H1 (cell line): ENCODE results near the gene GRID1. TPM values are rescaled to one million over a fixed set of nuclear protein-coding genes. Genes with fewer than 3 reads are reported as not detected.

Source experiments
- CTCF ChIA-PET: fragments of 300-600 bp; sonication (Branson Sonifier 250); formaldehyde crosslinking; loops from one replicate; lab custom pipeline; 2021; ENCODE audit not compliant: partially characterized antibody; lab: Charles Lee
- POLR2A ChIA-PET: fragments of 300-600 bp; sonication (Branson Sonifier 250); formaldehyde crosslinking; loops from one replicate; lab custom pipeline; 2021; ENCODE audit warnings: inconsistent platforms; ENCODE audit not compliant: partially characterized antibody; lab: Charles Lee
- DNase-seq, 2 experiments: peaks; one replicate each; pipeline versions ENCODE4 v3.0.0 to v3.0.0-alpha.2; 2010 to 2022; ENCODE audit warnings: low spot score in 2 of 2, low read depth in 1 of 2, mixed read lengths in 1 of 2
- FAIRE-seq: peaks from 2 replicates; lab custom pipeline; 2011; peaks lifted over from hg19 to GRCh38; lab: Jason Lieb, UNC
- H2AFZ ChIP-seq: 2 replicates; pipeline ENCODE4 v1.8.1; 2012; ENCODE audit warnings: low read length, inconsistent platforms
- H2AK5ac ChIP-seq: 2 replicates; pipeline ENCODE4 v1.6.1; 2013; ENCODE audit warnings: low read depth, low read length
- H2BK120ac ChIP-seq: replicated peaks from 2 replicates; pipeline ENCODE3; 2013; ENCODE audit warnings: low read depth, low read length, inconsistent platforms
- H2BK12ac ChIP-seq: 2 replicates; pipeline ENCODE4 v1.6.1; 2013; ENCODE audit warnings: low read depth, low read length
- H2BK15ac ChIP-seq: 2 replicates; pipeline ENCODE4 v1.6.1; 2013; ENCODE audit warnings: low read length
- H2BK20ac ChIP-seq: 2 replicates; pipeline ENCODE4 v1.6.1; 2013; ENCODE audit warnings: low read length
- H2BK5ac ChIP-seq: 2 replicates; pipeline ENCODE4 v1.6.1; 2013; ENCODE audit warnings: low read depth, low read length
- H3K14ac ChIP-seq: 2 replicates; pipeline ENCODE4 v1.6.1; 2013; ENCODE audit warnings: inconsistent platforms; ENCODE audit not compliant: insufficient read length
- H3K18ac ChIP-seq: 2 replicates; pipeline ENCODE4 v1.6.1; 2013; ENCODE audit warnings: low read length; ENCODE audit errors: extremely low read depth
- H3K23ac ChIP-seq: 2 replicates; pipeline ENCODE4 v1.6.1; 2013; ENCODE audit warnings: inconsistent platforms; ENCODE audit not compliant: insufficient read length
- H3K23me2 ChIP-seq: 2 replicates; pipeline ENCODE4 v1.6.1; 2013; ENCODE audit warnings: low read depth, low read length
- H3K27ac ChIP-seq: 2 replicates; pipeline ENCODE4 v1.6.1; 2011; ENCODE audit warnings: low read depth, low read length, inconsistent platforms
- H3K27me3 ChIP-seq, 4 experiments: replicated peaks in 1 of 4; 1 replicate in 1 of 4; 2 replicates in 3 of 4; pipeline versions ENCODE4 v1.6.1 to v1.8.1; 2011 to 2013; ENCODE audit warnings: low read length in 3 of 4, mild to moderate bottlenecking in 3 of 4, inconsistent platforms in 2 of 4, mixed read lengths in 2 of 4, moderate library complexity in 1 of 4; ENCODE audit not compliant: control insufficient read depth in 3 of 4, insufficient read depth in 3 of 4; ENCODE audit errors: extremely low read depth in 1 of 4
- H3K36me3 ChIP-seq, 4 experiments: 2 replicates each; pipeline versions ENCODE4 v1.6.1 to v1.8.1; 2011 to 2013; ENCODE audit warnings: mild to moderate bottlenecking in 4 of 4, low read length in 3 of 4, moderate library complexity in 2 of 4, control low read depth in 1 of 4, inconsistent platforms in 1 of 4; ENCODE audit not compliant: insufficient read depth in 4 of 4, control insufficient read depth in 2 of 4
- H3K4ac ChIP-seq: replicated peaks from 2 replicates; pipeline ENCODE3; 2013; ENCODE audit warnings: low read length, low read depth, mixed read lengths, inconsistent platforms; ENCODE audit not compliant: insufficient read length
- H3K4me1 ChIP-seq, 4 experiments: replicated peaks in 1 of 4; 1 replicate in 1 of 4; 2 replicates in 3 of 4; pipeline versions ENCODE4 v1.6.1 to v1.8.1; 2011 to 2013; ENCODE audit warnings: low read length in 3 of 4, inconsistent platforms in 2 of 4, mixed read lengths in 1 of 4; ENCODE audit not compliant: insufficient read depth in 4 of 4, control insufficient read depth in 3 of 4
- H3K4me2 ChIP-seq, 2 experiments: 2 replicates each; pipeline versions ENCODE4 v1.6.1 to v1.8.1; 2011 to 2013; ENCODE audit warnings: low read depth in 2 of 2, low read length in 2 of 2, control low read depth in 1 of 2, inconsistent platforms in 1 of 2, mild to moderate bottlenecking in 1 of 2; ENCODE audit not compliant: insufficient read depth in 1 of 2
- H3K4me3 ChIP-seq, 4 experiments: fragments of 200-600, 300-600 bp in 1 of 4; sonication (generic), shearing (Covaris generic), sonication (Bioruptor Twin) in 1 of 4; 2 replicates each; pipeline versions ENCODE4 v1.5.1 to v1.8.1; 2011 to 2016; ENCODE audit warnings: low read length in 4 of 4, low read depth in 3 of 4, control low read depth in 2 of 4, inconsistent platforms in 2 of 4, mild to moderate bottlenecking in 2 of 4, mixed read lengths in 1 of 4, moderate library complexity in 1 of 4; ENCODE audit not compliant: insufficient read depth in 2 of 4; ENCODE audit errors: extremely low read depth in 1 of 4
- H3K56ac ChIP-seq: replicated peaks from 2 replicates; pipeline ENCODE3; 2013; ENCODE audit warnings: low read depth, mild to moderate bottlenecking, mixed read lengths, low read length, inconsistent platforms; ENCODE audit not compliant: insufficient read length
- H3K79me1 ChIP-seq: 2 replicates; pipeline ENCODE4 v1.6.1; 2013; ENCODE audit warnings: low read depth, low read length, control low read depth
- H3K79me2 ChIP-seq, 2 experiments: 2 replicates each; pipeline versions ENCODE4 v1.6.1 to v1.8.1; 2012 to 2013; ENCODE audit warnings: low read length in 2 of 2, mild to moderate bottlenecking in 2 of 2, inconsistent platforms in 1 of 2; ENCODE audit not compliant: insufficient read depth in 2 of 2, control insufficient read depth in 1 of 2
- H3K9ac ChIP-seq, 4 experiments: replicated peaks in 1 of 4; 1 replicate in 1 of 4; 2 replicates in 3 of 4; pipeline versions ENCODE4 v1.6.1 to v1.8.1; 2011 to 2013; ENCODE audit warnings: low read depth in 3 of 4, low read length in 3 of 4, control low read depth in 2 of 4, mild to moderate bottlenecking in 2 of 4, moderate library complexity in 2 of 4, inconsistent platforms in 1 of 4; ENCODE audit errors: extremely low read depth in 1 of 4
- H3K9me3 ChIP-seq, 2 experiments: 2 replicates each; pipeline versions ENCODE4 v1.6.1 to v1.8.1; 2012 to 2013; ENCODE audit warnings: mild to moderate bottlenecking in 2 of 2, moderate library complexity in 2 of 2, control low read depth in 1 of 2, inconsistent platforms in 1 of 2, low read depth in 1 of 2, low read length in 1 of 2, mixed read lengths in 1 of 2; ENCODE audit not compliant: insufficient read depth in 2 of 2
- H4K20me1 ChIP-seq, 2 experiments: replicated peaks in 1 of 2; 2 replicates each; pipeline versions ENCODE3 to v1.8.1; 2011 to 2013; ENCODE audit warnings: inconsistent platforms in 2 of 2, low read length in 2 of 2, mild to moderate bottlenecking in 1 of 2; ENCODE audit not compliant: insufficient read depth in 2 of 2, control insufficient read depth in 1 of 2
- H4K5ac ChIP-seq: 2 replicates; pipeline ENCODE4 v1.6.1; 2013; ENCODE audit warnings: low read length, low read depth, mixed read lengths, inconsistent platforms; ENCODE audit not compliant: insufficient read length
- H4K8ac ChIP-seq: 2 replicates; pipeline ENCODE4 v1.8.0; 2013; ENCODE audit warnings: mild to moderate bottlenecking, moderate library complexity, low read length, inconsistent platforms; ENCODE audit not compliant: insufficient read depth; ENCODE audit errors: extremely low read depth
- H4K91ac ChIP-seq: replicated peaks from 2 replicates; pipeline ENCODE3; 2013; ENCODE audit warnings: low read length, mixed read lengths, inconsistent platforms; ENCODE audit not compliant: insufficient read length
- CBX5 ChIP-seq: fragments of 300-800, 300-1000 bp; sonication (generic); IDR thresholded peaks from 2 replicates; pipeline ENCODE4 v1.7.1; 2016; ENCODE audit warnings: antibody characterized with exemption, low read length, low read depth
- CBX8 ChIP-seq: fragments of 300-800, 300-1000 bp; sonication (generic); IDR thresholded peaks from 2 replicates; pipeline ENCODE4 v1.7.1; 2016; ENCODE audit warnings: low read depth, low read length, borderline replicate concordance
- CTBP2 ChIP-seq: IDR thresholded peaks from 2 replicates; pipeline ENCODE4 v1.7.0; 2011; ENCODE audit warnings: borderline replicate concordance, mild to moderate bottlenecking, moderate library complexity, mixed read lengths, low read length; ENCODE audit not compliant: insufficient read depth, insufficient read length
- EP300 ChIP-seq, 2 experiments: IDR thresholded peaks; 1 replicate in 1 of 2; 2 replicates in 1 of 2; pipeline ENCODE4 v1.6.1; 2011 to 2012; ENCODE audit warnings: low read depth in 2 of 2, low read length in 2 of 2, mild to moderate bottlenecking in 2 of 2, borderline replicate concordance in 1 of 2, inconsistent platforms in 1 of 2, moderate library complexity in 1 of 2
- FOSL1 ChIP-seq: IDR thresholded peaks from 2 replicates; pipeline ENCODE4 v1.6.1; 2011; ENCODE audit warnings: mild to moderate bottlenecking, low read depth, low read length, moderate library complexity; ENCODE audit not compliant: insufficient read depth
- HDAC6 ChIP-seq: IDR thresholded peaks from one replicate; pipeline ENCODE4 v1.7.1; 2012; ENCODE audit warnings: low read depth, mild to moderate bottlenecking, inconsistent platforms, low read length, moderate library complexity
- JUND ChIP-seq: IDR thresholded peaks from 2 replicates; pipeline ENCODE4 v1.6.1; 2011; ENCODE audit warnings: mild to moderate bottlenecking, improper control_type of control experiment, low read length
- NANOG ChIP-seq: IDR thresholded peaks from 2 replicates; pipeline ENCODE4 v1.6.1; 2011; ENCODE audit warnings: low read length, low read depth, mild to moderate bottlenecking, inconsistent platforms; ENCODE audit not compliant: insufficient read depth, poor library complexity, severe bottlenecking
- SIN3A ChIP-seq, 2 experiments: IDR thresholded peaks in 1 of 2; conservative IDR thresholded peaks in 1 of 2; 2 replicates each; pipeline ENCODE4 v1.6.1; 2011 to 2012; ENCODE audit warnings: low read length in 2 of 2, improper control_type of control experiment in 1 of 2, low read depth in 1 of 2, mild to moderate bottlenecking in 1 of 2
- TAF7 ChIP-seq: optimal IDR thresholded peaks from 2 replicates; pipeline ENCODE3; 2011; ENCODE audit warnings: low read depth, mild to moderate bottlenecking, inconsistent platforms, low read length, moderate library complexity, borderline replicate concordance
- WGBS, 2 experiments: shearing (Covaris generic) in 1 of 2; methylation state at CpG; one replicate each; pipeline versions ENCODE4 v1.1.6 to v1.1.7; 2013 to 2015; ENCODE audit warnings: low lambda C conversion rate in 2 of 2, mixed read lengths in 2 of 2, inconsistent platforms in 1 of 2, low coverage in 1 of 2, missing lambda C conversion rate in 1 of 2; ENCODE audit not compliant: insufficient replicate concordance in 2 of 2, insufficient coverage in 1 of 2, insufficient read length in 1 of 2; ENCODE audit errors: extremely low coverage in 1 of 2, missing lambda C conversion rate in 1 of 2; 5-methylcytosine and 5-hydroxymethylcytosine counted together
- polyA plus RNA-seq, 7 experiments: library from polyadenylated mRNA; depleted of rRNA in 3 of 7; stranded (reverse) in 5 of 7; unstranded in 2 of 7; fragments of >200 nt in 5 of 7; fragments of 200-250 nt in 2 of 7; gene quantifications; 1 replicate in 5 of 7; 2 replicates in 1 of 7; 4 replicates in 1 of 7; pipeline versions ENCODE4 v1.2.1 to v1.2.3, GENCODE V29; 2011 to 2013; ENCODE audit warnings: missing spikeins in 2 of 7, mixed read lengths in 2 of 7
- total RNA-seq: library from RNA; stranded (reverse); fragmentation: NEBNext Ultra II Directional; extraction: Animal tissue kit (Norgen Biotek cat#: 25700); gene quantifications from 2 replicates; pipeline ENCODE4 v1.2.1, GENCODE V29; 2021
- TF ChIP-seq, protein P1 (sequence below): IDR thresholded peaks from 2 replicates; pipeline ENCODE4 v1.6.1; 2012; ENCODE audit warnings: inconsistent platforms
- TF ChIP-seq, protein P2 (sequence below): IDR thresholded peaks from 2 replicates; pipeline ENCODE4 v1.6.1; 2012; ENCODE audit warnings: inconsistent platforms

Gene GRID1
- total and polyA plus RNA-seq, 2 of the 8 experiments (the other 6 are each of a cell fraction or from before 2014, with no cell fraction given) = 0.22 to 0.30 TPM

DNA sequence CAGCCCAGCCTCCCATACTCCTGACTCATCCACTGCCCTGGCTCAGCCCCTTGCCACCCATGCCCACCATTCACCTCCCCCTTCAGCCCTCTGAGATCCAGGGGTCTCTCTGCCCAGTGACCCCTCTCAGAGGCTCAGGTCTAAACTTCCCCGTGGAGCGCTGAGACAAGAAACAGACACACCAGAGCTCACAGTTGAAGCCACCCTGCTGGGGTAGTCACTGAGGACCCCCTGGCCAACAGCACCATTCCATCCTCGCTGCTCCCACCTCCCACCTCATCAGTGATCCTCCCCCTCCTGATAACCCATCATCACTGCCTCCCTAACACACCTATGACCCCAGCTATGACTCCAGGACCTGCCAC, 100.7 kb downstream of the GRID1 start:
- Histone ChIP-seq H3K27ac (no peak overlapping the region), H3K14ac (no peak overlapping the region), H2AK5ac (no peak overlapping the region), H2BK20ac (no peak overlapping the region), H3K23me2 (no peaks in the 10 kb centered on the region; the same call in 1 of the 2 replicates), H3K27me3 (peaks cover 0 to 10% (median 4%) of the 10 kb centered on the region in 4 experiments; a peak in 5 of 7 replicates), H2BK15ac (peak overlapping the region; percentile 46; the same call in 1 of the 2 replicates), H3K4ac (no peak overlapping the region), H3K4me1 (peaks cover 0 to 15% (median 7%) of the 10 kb centered on the region in 4 experiments; a peak in 6 of 7 replicates), H4K8ac (no peak overlapping the region), H3K56ac (no peak overlapping the region), H3K9me3 (no peaks in the 10 kb centered on the region), H3K36me3 (no peaks in the 10 kb centered on the region), H4K91ac (no peak overlapping the region), H4K20me1 (no peaks in the 10 kb centered on the region), H2AFZ (no peak overlapping the region), H4K5ac (no peak overlapping the region), H3K9ac (no peak overlapping the region), H3K23ac (no peak overlapping the region), H2BK12ac (no peak overlapping the region), H3K4me3 (no peak overlapping the region), H2BK120ac (no peak overlapping the region), H3K4me2 (no peak overlapping the region), H3K79me2 (no peaks in the 10 kb centered on the region), H2BK5ac (no peak overlapping the region), H3K79me1 (no peaks in the 10 kb centered on the region; the same call in 1 of the 2 replicates), H3K18ac (no peak overlapping the region)
- ChIA-PET CTCF (interaction anchor here (1.2 to 15.7 kb wide), 6 partner anchors 13 to 97 kb away, joined by 3 to 137 read pairs (median 26); no protein-coding TSS in a partner anchor), POLR2A (no interaction called here)
- TF ChIP-seq, protein P1, sequence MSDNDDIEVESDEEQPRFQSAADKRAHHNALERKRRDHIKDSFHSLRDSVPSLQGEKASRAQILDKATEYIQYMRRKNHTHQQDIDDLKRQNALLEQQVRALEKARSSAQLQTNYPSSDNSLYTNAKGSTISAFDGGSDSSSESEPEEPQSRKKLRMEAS = no peak
- TF ChIP-seq JUND = no peak
- TF ChIP-seq EP300 (IDR thresholded peaks at IDR 0.05; ENCODE audit: borderline replicate concordance in 1 of 2, low read depth in 2 of 2, low read length in 2 of 2) = no peak
- TF ChIP-seq TAF7 = no peak
- TF ChIP-seq NANOG = no peak
- TF ChIP-seq FOSL1 = no peak
- no peak for TF ChIP-seq SIN3A (conservative IDR thresholded peaks at IDR 0.05 in 1 of 2, IDR thresholded peaks at IDR 0.05 in 1 of 2; ENCODE audit: low read depth in 1 of 2, low read length in 2 of 2)
- no peak for TF ChIP-seq CTBP2
- TF ChIP-seq HDAC6 = no peak
- no peak for TF ChIP-seq CBX8
- TF ChIP-seq, protein P2, sequence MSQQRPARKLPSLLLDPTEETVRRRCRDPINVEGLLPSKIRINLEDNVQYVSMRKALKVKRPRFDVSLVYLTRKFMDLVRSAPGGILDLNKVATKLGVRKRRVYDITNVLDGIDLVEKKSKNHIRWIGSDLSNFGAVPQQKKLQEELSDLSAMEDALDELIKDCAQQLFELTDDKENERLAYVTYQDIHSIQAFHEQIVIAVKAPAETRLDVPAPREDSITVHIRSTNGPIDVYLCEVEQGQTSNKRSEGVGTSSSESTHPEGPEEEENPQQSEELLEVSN = no peak
- TF ChIP-seq CBX5 = no peak
- DNase-seq = peak in 1 of 2 experiments; percentile 16
- WGBS, 2 experiments = 98% methylated on average over 3 of the region's 3 CpGs; no CpG with 5 or more reads in 1 of the 2 experiments
- no peak for FAIRE-seq
